Cardiac muscle cell (in vitro differentiated cells and primary cell): ENCODE measurements around the gene SLIT3. TPM values are rescaled to one million over a fixed set of nuclear protein-coding genes. Genes with fewer than 3 reads are reported as not detected.

Experiments used
- DNase-seq, 2 donors: peaks; one replicate each; pipeline versions ENCODE4 v3.0.0 to v3.0.0-alpha.2; 2010 to 2017; ENCODE audit warnings: low read depth in 1 of 2, low spot score in 1 of 2
- H3K27ac ChIP-seq: fragments of 200-600 bp; sonication (generic); 2 replicates; pipeline ENCODE4 v1.5.1; 2016
- H3K27me3 ChIP-seq: fragments of 200-600 bp; sonication (generic); 2 replicates; pipeline ENCODE4 v1.6.0; 2016; ENCODE audit warnings: control low read depth
- H3K36me3 ChIP-seq: fragments of 200-600 bp; sonication (generic); 2 replicates; pipeline ENCODE4 v1.5.1; 2016; ENCODE audit warnings: control low read depth
- H3K4me1 ChIP-seq: fragments of 200-600 bp; sonication (generic); 2 replicates; pipeline ENCODE4 v1.8.1; 2017; ENCODE audit warnings: low read depth, mild to moderate bottlenecking, mixed run types
- H3K4me3 ChIP-seq: fragments of 200-600 bp; sonication (generic); 2 replicates; pipeline ENCODE4 v1.5.1; 2016; ENCODE audit warnings: mild to moderate bottlenecking
- H3K9me3 ChIP-seq: fragments of 200-600 bp; sonication (generic); 2 replicates; pipeline ENCODE4 v1.5.1; 2017; ENCODE audit warnings: low read depth, mild to moderate bottlenecking, control low read depth
- CTCF ChIP-seq: IDR thresholded peaks from 2 replicates; pipeline ENCODE4 v1.5.1; 2012; ENCODE audit warnings: low read depth, mild to moderate bottlenecking, low read length
- polyA plus RNA-seq: library from polyadenylated mRNA; unstranded; fragments of >200 nt; fragmentation: Nextera tagmentation; extraction: Ambion mirVana; gene quantifications from 2 replicates; pipeline ENCODE4 v1.2.1, GENCODE V29; 2016
- total RNA-seq: library from RNA; depleted of rRNA; stranded (reverse); fragments of >200 nt; gene quantifications from 2 replicates; pipeline ENCODE4 v1.2.3, GENCODE V29; 2016

The SLIT3 gene
- total and polyA plus RNA-seq, 2 experiments from 2014 or later: 50.7 to 111 TPM

- Histone ChIP-seq H3K27ac (no peak overlapping the region), H3K4me3 (no peak overlapping the region), H3K36me3 (no peaks in the 10 kb centered on the region), H3K27me3 (no peaks in the 10 kb centered on the region), H3K4me1 (peaks cover 9% of the 10 kb centered on the region), H3K9me3 (no peaks in the 10 kb centered on the region)
- no peak for TF ChIP-seq CTCF
- DNase-seq: peak; percentile 25 to 55
Observed at GRCh38 chr5:169020102-169020501, 280.8 kb downstream of the SLIT3 start.

DNA sequence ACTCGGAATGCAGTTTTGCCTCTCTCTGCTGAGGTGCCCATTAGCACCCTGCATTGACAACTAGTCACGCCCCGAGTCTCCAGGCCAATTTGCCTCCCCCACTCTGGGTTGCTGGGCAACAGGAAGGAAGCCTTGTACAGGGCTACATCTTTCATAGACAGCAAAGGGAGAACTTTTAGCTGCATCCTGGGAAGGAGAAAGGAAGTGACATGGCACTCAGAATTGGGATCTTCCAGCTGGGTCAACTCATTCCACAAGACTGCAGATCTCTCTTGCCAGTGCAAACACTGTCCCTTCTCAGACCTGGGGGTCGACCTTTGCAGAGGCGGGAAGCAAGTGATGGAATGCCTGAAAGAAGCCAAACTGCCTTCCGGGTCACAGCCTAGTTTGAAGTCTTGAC, 282.0 kb downstream of the SLIT3 start:
- DNase-seq: no peak
- no peak for TF ChIP-seq CTCF
- Histone ChIP-seq H3K4me1 (peaks cover 18% of the 10 kb centered on the region), H3K27me3 (no peaks in the 10 kb centered on the region), H3K4me3 (no peak overlapping the region), H3K9me3 (no peaks in the 10 kb centered on the region), H3K36me3 (no peaks in the 10 kb centered on the region), H3K27ac (no peak overlapping the region)

DNA sequence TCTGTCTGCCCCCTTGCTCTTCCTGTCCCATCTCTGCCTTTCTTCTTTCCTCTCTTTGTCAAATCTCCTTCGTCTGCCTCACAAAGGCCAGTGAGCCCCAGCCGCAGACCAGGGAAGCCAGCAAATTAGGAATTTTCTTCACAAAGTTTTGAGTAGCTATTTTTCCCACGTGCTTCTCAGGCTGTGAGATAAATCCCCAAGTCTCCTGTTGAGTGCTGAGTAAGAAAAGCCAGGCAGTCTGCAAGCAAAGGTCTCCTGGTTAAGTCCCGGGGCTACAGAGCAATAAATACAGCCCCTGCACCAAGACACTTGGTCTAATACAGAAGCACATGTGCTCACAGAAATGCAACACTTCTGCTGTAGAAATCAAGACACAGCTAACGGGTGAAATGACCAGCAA, 284.9 kb downstream of the SLIT3 start:
- H3K27ac ChIP-seq: peak overlapping the region; percentile 27
- H3K9me3 ChIP-seq: no peaks in the 10 kb centered on the region
- peak in 1 of 2 donors; percentile 30 for DNase-seq
- H3K4me1 ChIP-seq: peaks cover 29% of the 10 kb centered on the region
- no peak overlapping the region for H3K4me3 ChIP-seq
- no peak for TF ChIP-seq CTCF
- H3K27me3 ChIP-seq: no peaks in the 10 kb centered on the region
- no peaks in the 10 kb centered on the region for H3K36me3 ChIP-seq

DNA sequence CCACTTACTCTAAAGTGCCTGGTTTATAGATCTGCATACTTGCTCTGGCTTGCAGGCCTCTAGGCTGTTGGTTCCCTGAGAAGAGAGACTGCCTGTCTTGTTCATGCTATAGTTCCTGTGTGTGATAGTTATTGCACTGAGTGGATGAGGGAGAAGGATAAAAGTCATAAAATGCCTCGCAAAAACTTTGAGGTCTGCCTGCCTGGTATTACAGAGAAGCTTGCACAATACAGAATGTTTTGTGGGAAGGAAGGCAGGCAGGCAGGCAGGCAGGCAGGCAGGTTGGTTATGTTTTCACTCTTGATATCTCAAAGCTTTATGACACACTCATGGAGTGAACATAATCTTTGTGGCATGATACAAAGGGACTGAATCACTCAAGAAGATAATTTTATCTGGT, 287.1 kb downstream of the SLIT3 start:
- H3K4me1 ChIP-seq: peaks cover 29% of the 10 kb centered on the region
- peak in 1 of 2 donors; percentile 38 for DNase-seq
- no peak overlapping the region for H3K4me3 ChIP-seq
- no peaks in the 10 kb centered on the region for H3K27me3 ChIP-seq
- H3K36me3 ChIP-seq: no peaks in the 10 kb centered on the region
- no peak for TF ChIP-seq CTCF
- H3K27ac ChIP-seq: peak overlapping the region; percentile 70
- H3K9me3 ChIP-seq: no peaks in the 10 kb centered on the region

- Histone ChIP-seq H3K4me3 (no peak overlapping the region), H3K27ac (peak overlapping the region; percentile 70), H3K9me3 (no peaks in the 10 kb centered on the region), H3K4me1 (peaks cover 29% of the 10 kb centered on the region), H3K36me3 (no peaks in the 10 kb centered on the region), H3K27me3 (no peaks in the 10 kb centered on the region)
- TF ChIP-seq CTCF: no peak
- no peak for DNase-seq
Observed at GRCh38 chr5:169013208-169013728, 287.7 kb downstream of the SLIT3 start.
